Right lobe of liver (tissue), 6 donors: ENCODE measurements around the gene NRM. TPM values are rescaled to one million over a fixed set of nuclear protein-coding genes. Genes with fewer than 3 reads are reported as not detected.
"Not testable (repeated sequence)": the region's sequence is repeated elsewhere in the genome, so short reads cannot be mapped to it uniquely, and the experiment has no call there.

Experiments
- ATAC-seq, 4 donors: fragments of 200-7000 bp; cut with Tn5 transposase; one replicate each; pipeline ENCODE4 v1.9.1; 2020; ENCODE audit warnings: mild to moderate bottlenecking in 4 of 4, moderate library complexity in 4 of 4
- DNase-seq, 3 donors: peaks; one replicate each; pipeline ENCODE4 v3.0.0-alpha.2; 2020
- H3K27ac ChIP-seq, 3 donors: fragments of 200-600 bp; one replicate each; pipeline ENCODE4 v1.8.0; 2022
- H3K27me3 ChIP-seq, 2 donors: fragments of 200-600 bp; one replicate each; pipeline ENCODE4 v1.8.0; 2022
- H3K36me3 ChIP-seq, 4 donors: fragments of 200-600 bp; sonication (generic) in 1 of 4; one replicate each; pipeline versions ENCODE4 v1.5.1 to v1.8.0; 2017 to 2022; ENCODE audit warnings: control low read depth in 1 of 4
- H3K4me1 ChIP-seq, 4 donors: fragments of 200-600 bp; sonication (generic) in 1 of 4; one replicate each; pipeline versions ENCODE4 v1.5.1 to v1.8.0; 2017 to 2022; ENCODE audit warnings: control low read depth in 1 of 4
- H3K4me3 ChIP-seq, 3 donors: fragments of 200-600 bp; one replicate each; pipeline ENCODE4 v1.8.0; 2022
- H3K9me3 ChIP-seq, 4 donors: fragments of 200-600 bp; sonication (generic) in 1 of 4; one replicate each; pipeline versions ENCODE4 v1.5.1 to v1.8.0; 2017 to 2022; ENCODE audit warnings: control low read depth in 1 of 4
- POLR2A ChIP-seq: fragments of 450-650 bp; IDR thresholded peaks from one replicate; pipeline ENCODE4 v1.6.1; 2017; ENCODE audit warnings: antibody characterized with exemption, mild to moderate bottlenecking
- WGBS: methylation state at CpG from one replicate; pipeline ENCODE4 v1.1.6; 2018; ENCODE audit warnings: low coverage, low lambda C conversion rate; ENCODE audit not compliant: insufficient coverage; ENCODE audit errors: missing lambda C conversion rate; 5-methylcytosine and 5-hydroxymethylcytosine counted together
- intact Hi-C, 2 donors: fragments of 100-400 bp; cut with DNase I; formaldehyde crosslinking; loops; one replicate each; pipeline versions ENCODE4 v1.11.2 to v1.14.1; 2022
- total RNA-seq, 6 experiments: library from RNA; depleted of rRNA in 2 of 6; stranded (reverse); fragments of >200 nt in 2 of 6; fragmentation: NEBNext Ultra II Directional in 3 of 6; extraction: Animal tissue kit (Norgen Biotek cat#: 25700) in 3 of 6; gene quantifications; one replicate each; pipeline versions ENCODE4 v1.1.0 to v1.2.4, GENCODE V29; 2016 to 2023
- TF ChIP-seq, protein P1 (sequence below), 4 donors: fragments of 200-600 bp in 3 of 4; fragments of 450-650 bp in 1 of 4; IDR thresholded peaks; one replicate each; pipeline versions ENCODE4 v1.5.1 to v1.8.0; 2016 to 2022; ENCODE audit warnings: antibody characterized with exemption in 4 of 4, mild to moderate bottlenecking in 2 of 4
- donor health status: DM: no; HTN: yes; CAD: no.
- donor health status: DM: no; HTN: no; CAD: no.
- donor health status: DM: no; HTN: no; CAD: no.
- donor health status: DM: no; HTN: yes; CAD: no.
- donor health status: DM: no; HTN: yes; CAD: no.

Gene NRM
- total RNA-seq, 6 experiments from 2014 or later = 1.2 to 2.7 (median 1.9) TPM

DNA sequence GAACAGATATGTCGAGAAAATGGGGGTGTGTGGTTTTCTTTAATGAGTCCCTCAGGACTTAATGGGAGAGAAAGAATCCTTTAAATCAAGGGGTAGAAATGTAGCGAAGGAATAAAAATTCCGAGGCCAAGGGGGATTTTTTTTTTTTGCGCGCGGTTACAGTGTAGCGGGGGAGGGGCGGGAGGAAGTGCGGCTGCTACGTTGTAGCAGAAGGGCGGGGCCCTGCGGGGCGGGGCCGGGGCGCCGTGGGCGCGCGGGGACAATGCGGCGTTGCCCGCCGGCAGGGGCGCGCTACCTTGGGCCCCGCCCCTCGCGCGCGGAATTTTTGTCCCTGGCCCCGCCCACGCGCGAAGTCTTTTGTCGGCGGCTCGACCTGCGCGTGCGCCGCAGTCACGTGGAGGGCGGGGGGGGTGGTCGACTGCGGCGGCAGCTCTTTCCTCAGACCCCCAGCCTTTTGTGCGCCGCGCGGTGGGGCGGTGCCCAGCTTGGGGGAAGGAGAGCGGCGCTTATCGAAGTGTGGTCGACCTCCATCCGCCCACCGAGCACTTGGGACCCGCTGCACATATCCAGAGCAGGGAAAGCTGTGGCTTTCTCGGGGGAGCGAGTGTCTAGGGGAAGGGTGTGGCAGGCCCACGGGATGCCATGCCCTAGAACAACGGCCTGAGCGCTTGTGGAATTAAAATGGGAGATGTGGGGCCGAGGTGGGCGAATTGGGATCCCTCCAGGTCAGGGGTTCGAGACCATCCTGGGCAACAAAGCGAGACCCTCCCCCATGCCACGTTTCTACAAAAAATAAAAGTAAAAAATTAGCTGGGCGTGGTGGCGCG lies 30.6 kb upstream of the NRM start:
- TF ChIP-seq, protein P1, sequence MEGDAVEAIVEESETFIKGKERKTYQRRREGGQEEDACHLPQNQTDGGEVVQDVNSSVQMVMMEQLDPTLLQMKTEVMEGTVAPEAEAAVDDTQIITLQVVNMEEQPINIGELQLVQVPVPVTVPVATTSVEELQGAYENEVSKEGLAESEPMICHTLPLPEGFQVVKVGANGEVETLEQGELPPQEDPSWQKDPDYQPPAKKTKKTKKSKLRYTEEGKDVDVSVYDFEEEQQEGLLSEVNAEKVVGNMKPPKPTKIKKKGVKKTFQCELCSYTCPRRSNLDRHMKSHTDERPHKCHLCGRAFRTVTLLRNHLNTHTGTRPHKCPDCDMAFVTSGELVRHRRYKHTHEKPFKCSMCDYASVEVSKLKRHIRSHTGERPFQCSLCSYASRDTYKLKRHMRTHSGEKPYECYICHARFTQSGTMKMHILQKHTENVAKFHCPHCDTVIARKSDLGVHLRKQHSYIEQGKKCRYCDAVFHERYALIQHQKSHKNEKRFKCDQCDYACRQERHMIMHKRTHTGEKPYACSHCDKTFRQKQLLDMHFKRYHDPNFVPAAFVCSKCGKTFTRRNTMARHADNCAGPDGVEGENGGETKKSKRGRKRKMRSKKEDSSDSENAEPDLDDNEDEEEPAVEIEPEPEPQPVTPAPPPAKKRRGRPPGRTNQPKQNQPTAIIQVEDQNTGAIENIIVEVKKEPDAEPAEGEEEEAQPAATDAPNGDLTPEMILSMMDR (IDR thresholded peaks at IDR 0.05) = peak; percentile 38 to 64 (median 46)
- TF ChIP-seq POLR2A = no peak
- Histone ChIP-seq H3K27ac (peak overlapping the region; percentile 81 to 91 (median 90)), H3K27me3 (no peaks in the 10 kb centered on the region), H3K9me3 (no peaks in the 10 kb centered on the region), H3K4me3 (peak overlapping the region; percentile 88 to 94 (median 91)), H3K36me3 (peaks cover 9 to 34% (median 19%) of the 10 kb centered on the region in 4 donors), H3K4me1 (peaks cover 0 to 35% (median 16%) of the 10 kb centered on the region in 4 donors)
- ATAC-seq = peak; percentile 60 to 70 (median 65)
- intact Hi-C loops = loop anchor here in 1 of 2 donors (2.0 kb wide), 1 partner anchor 43 kb away; no protein-coding TSS in a partner anchor
- under 1% methylated on average over 13 of the region's 71 CpGs for WGBS
- peak; percentile 93 to 94 (median 93) for DNase-seq

DNA sequence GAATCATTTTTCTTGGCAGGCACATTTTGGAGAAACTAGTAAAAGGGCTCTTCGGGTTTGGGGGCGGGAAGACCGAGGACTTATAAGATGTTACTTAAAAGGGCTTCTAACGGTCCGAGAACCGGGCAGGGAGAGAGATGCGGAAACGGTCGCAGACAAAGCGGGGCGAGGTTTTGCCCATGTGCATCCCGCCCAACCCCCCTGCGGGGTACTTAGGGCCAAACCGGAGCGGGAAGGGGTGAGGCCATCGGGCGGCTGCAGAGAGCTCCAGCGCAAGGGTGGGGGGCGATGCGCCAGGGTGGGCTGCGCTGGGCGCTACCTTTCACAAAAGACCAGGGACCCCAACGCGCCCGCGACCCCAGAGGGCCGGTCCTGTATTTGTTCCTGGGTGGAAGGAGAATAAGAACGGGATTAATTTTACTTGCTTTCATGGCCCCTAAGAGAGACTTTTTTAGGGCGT lies 30.0 kb upstream of the NRM start:
- Histone ChIP-seq H3K27ac (peak overlapping the region; percentile 81 to 91 (median 90)), H3K36me3 (peaks cover 9 to 34% (median 19%) of the 10 kb centered on the region in 4 donors), H3K27me3 (no peaks in the 10 kb centered on the region), H3K9me3 (no peaks in the 10 kb centered on the region), H3K4me1 (peaks cover 0 to 41% (median 16%) of the 10 kb centered on the region in 4 donors), H3K4me3 (peak overlapping the region; percentile 84 to 94 (median 91))
- under 1% methylated on average over 22 of the region's 29 CpGs for WGBS
- ATAC-seq (peak; percentile 18 to 25 (median 24)), DNase-seq (peak; percentile 81 to 85 (median 83))
- no peak for TF ChIP-seq POLR2A
- TF ChIP-seq, protein P1 (IDR thresholded peaks at IDR 0.05) = no peak
- intact Hi-C loops = no loop called here

DNA sequence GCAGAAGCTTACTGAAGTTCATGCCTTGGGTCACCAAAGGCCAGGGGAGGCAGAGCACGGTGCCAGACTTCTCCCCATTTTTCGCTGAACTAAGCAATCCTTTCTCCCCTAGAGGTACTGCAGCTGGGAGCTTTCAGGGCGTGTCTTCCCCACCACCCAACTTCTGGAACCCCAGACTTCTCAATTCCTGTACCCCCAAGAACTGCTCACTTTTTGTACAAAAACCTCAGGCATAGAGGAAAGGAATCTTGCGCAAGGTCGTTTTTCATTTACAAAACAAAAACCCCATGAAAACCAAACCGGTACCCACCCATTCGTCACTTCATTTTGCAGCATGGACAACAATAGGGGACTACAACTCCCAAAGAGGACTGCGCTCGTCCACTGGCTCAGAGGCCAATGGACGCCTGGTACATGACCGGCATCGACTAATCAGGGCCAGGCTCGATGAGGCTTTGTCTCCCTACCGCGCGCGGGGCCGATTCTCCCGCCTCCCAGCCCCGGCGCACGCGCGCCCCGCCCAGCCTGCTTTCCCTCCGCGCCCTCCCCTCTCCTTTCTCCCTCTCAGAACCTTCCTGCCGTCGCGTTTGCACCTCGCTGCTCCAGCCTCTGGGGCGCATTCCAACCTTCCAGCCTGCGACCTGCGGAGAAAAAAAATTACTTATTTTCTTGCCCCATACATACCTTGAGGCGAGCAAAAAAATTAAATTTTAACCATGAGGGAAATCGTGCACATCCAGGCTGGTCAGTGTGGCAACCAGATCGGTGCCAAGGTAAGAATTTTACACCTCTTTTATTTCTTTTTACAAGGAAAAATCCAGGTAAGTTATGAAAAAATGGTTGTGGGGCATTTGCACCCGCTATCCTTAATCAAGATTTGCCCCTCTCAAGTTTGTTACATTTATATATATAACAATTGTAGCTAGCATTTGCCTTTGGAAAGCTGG lies 29.3 kb upstream of the NRM start, which contains the start of gene TUBB:
Gene TUBB, plus strand, starts transcription at position 562 of the 947 bp plus-strand sequence. Its CDS starts 155 bp downstream, at position 717.
- intact Hi-C loops = no loop called here
- ATAC-seq (peak; percentile 69 to 82 (median 75)), DNase-seq (peak; percentile 97 to 98 (median 98))
- H3K27me3 ChIP-seq = no peaks in the 10 kb centered on the region
- WGBS = under 1% methylated on average over 36 of the region's 38 CpGs
- H3K9me3 ChIP-seq = no peaks in the 10 kb centered on the region
- H3K36me3 ChIP-seq = peaks cover 9 to 29% (median 19%) of the 10 kb centered on the region in 4 donors
- H3K4me1 ChIP-seq = peaks cover 0 to 41% (median 16%) of the 10 kb centered on the region in 4 donors
- peak within 1 kb of the TSS; percentile 81 to 91 (median 90) for H3K27ac ChIP-seq
- peak; percentile 95 for TF ChIP-seq POLR2A
- TF ChIP-seq, protein P1 (IDR thresholded peaks at IDR 0.05) = peak in 1 of 4 donors; percentile 14
- H3K4me3 ChIP-seq = peak within 1 kb of the TSS; percentile 84 to 94 (median 91)

DNA sequence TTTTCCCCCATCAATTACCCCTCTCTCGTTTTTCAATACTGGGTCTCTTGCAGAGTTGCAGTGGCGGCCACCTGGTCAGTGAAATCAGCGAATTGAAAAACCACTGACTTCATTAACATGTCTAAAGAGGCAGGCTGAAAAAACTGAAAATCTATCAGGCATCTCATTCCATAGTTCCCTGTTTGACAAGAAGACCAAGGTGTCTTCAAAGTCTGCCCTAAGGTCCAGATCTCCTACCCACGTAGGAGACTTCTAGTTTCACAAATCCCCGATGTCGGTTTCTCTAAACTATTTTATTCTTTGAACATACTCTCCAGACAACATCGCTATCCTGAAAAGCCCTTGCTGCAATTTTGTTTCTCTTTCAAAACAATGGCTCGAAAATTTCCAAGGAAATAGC lies 28.6 kb upstream of the NRM start:
- Histone ChIP-seq H3K27me3 (no peaks in the 10 kb centered on the region), H3K4me1 (peaks cover 0 to 41% (median 16%) of the 10 kb centered on the region in 4 donors), H3K9me3 (no peaks in the 10 kb centered on the region), H3K36me3 (peaks cover 5 to 22% (median 14%) of the 10 kb centered on the region in 4 donors), H3K27ac (peak overlapping the region; percentile 45 to 90 (median 77)), H3K4me3 (peak overlapping the region; percentile 84 to 94 (median 91))
- intact Hi-C loops = no loop called here
- TF ChIP-seq POLR2A = no peak
- TF ChIP-seq, protein P1 (IDR thresholded peaks at IDR 0.05) = no peak
- DNase-seq = peak in 1 of 3 donors; percentile 24
- 15% methylated on average over 8 of the region's 8 CpGs for WGBS
- ATAC-seq = no peak

DNA sequence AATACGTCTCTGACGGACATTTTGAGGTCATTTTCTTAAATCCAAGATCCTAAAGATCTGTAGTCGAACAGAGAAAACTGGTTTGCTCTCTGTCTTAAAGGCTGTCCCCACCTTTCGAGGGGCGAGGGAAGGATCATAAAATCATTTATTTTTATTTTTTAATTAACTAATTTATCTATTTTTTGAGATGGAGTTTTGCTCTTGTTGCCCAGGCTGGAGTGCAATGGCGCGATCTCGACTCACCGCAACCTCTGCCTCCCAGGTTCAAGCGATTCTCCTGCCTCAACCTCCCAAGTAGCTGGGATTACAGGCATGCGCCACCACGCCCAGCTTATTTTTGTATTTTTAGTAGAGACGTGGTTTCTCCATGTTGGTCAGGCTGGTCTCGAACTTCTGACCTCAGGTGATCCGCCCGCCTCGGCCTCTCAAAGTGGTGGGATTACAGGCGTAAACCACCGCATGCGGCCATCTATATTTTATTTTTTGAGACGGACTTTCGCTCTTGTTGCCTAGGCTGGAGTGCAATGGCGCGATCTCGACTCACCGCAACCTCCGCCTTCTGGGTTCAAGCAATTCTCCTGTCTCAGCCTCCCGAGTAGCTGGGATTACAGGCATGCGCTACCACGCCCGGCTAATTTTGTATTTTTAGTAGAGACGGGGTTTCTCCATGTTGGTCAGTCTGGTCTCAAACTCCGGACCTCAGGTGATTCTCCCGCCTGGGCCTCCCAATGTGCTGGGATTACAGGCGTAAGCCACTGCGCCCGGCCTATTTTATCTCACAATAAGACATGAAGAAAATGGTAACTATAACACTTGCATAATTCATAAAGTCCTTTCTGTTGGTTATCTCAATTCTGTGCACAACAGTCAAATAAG lies 27.3 kb upstream of the NRM start:
- H3K4me3 ChIP-seq = peak overlapping the region; percentile 4 to 49 (median 33)
- peak overlapping the region; percentile 55 to 86 (median 65) for H3K27ac ChIP-seq
- intact Hi-C loops, H3K27me3 ChIP-seq, H3K9me3 ChIP-seq, ATAC-seq: not testable (repeated sequence)
- 62% methylated on average over 19 of the region's 37 CpGs for WGBS
- H3K4me1 ChIP-seq = peaks cover 0 to 40% (median 12%) of the 10 kb centered on the region in 4 donors
- DNase-seq = peak in 1 of 3 donors; percentile 41
- peaks cover 0 to 16% (median 9%) of the 10 kb centered on the region in 4 donors for H3K36me3 ChIP-seq
